Sigmoid colon (tissue), 4 donors: ENCODE measurements around the gene ZRANB3.

Experiments used
- POLR2A ChIP-seq, 2 donors: fragments of 450-650 bp; IDR thresholded peaks; one replicate each; pipeline ENCODE4 v1.6.1; 2016; ENCODE audit warnings: antibody characterized with exemption in 2 of 2, mild to moderate bottlenecking in 2 of 2, moderate library complexity in 2 of 2
- POLR2AphosphoS5 ChIP-seq, 4 donors: sonication (generic); formaldehyde crosslinking; IDR thresholded peaks; one replicate each; pipeline ENCODE4 v1.6.1; 2017; ENCODE audit warnings: antibody characterized with exemption in 4 of 4
- TF ChIP-seq, protein P1 (sequence below), 4 experiments: fragments of 450-650 bp in 3 of 4; fragments of 200-600 bp in 1 of 4; IDR thresholded peaks; one replicate each; pipeline ENCODE4 v1.5.1; 2016 to 2019; ENCODE audit warnings: antibody characterized with exemption in 4 of 4, mild to moderate bottlenecking in 3 of 4, moderate library complexity in 2 of 4

DNA sequence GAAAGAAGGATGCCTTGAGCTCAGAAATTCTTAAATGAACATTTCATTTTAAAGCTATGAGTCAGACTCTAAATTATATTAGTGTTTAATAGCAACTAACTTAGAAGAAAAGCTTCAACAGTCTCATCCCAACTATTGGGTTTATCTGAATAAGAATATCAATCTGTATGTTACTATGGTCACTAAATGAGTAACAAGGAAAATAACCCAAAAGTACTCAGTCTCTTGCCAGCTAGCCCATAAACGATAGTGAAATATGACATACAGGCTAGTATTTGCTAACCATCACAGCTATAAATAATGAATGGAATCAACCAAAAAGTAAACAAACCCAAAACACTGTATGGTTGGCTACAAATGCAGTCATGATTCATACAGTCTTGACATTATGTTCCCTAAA is 304.1 kb downstream of the ZRANB3 start:
- TF ChIP-seq, protein P1, sequence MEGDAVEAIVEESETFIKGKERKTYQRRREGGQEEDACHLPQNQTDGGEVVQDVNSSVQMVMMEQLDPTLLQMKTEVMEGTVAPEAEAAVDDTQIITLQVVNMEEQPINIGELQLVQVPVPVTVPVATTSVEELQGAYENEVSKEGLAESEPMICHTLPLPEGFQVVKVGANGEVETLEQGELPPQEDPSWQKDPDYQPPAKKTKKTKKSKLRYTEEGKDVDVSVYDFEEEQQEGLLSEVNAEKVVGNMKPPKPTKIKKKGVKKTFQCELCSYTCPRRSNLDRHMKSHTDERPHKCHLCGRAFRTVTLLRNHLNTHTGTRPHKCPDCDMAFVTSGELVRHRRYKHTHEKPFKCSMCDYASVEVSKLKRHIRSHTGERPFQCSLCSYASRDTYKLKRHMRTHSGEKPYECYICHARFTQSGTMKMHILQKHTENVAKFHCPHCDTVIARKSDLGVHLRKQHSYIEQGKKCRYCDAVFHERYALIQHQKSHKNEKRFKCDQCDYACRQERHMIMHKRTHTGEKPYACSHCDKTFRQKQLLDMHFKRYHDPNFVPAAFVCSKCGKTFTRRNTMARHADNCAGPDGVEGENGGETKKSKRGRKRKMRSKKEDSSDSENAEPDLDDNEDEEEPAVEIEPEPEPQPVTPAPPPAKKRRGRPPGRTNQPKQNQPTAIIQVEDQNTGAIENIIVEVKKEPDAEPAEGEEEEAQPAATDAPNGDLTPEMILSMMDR (IDR thresholded peaks at IDR 0.05), result no peak
- TF ChIP-seq POLR2A (IDR thresholded peaks at IDR 0.05) (no peak), POLR2AphosphoS5 (IDR thresholded peaks at IDR 0.05) (no peak)
